ENCODE data around the gene PDE8B. TPM values are rescaled to one million over a fixed set of nuclear protein-coding genes. Genes with fewer than 3 reads are reported as not detected.

The PDE8B gene
- total RNA-seq, 6 donors from 2014 or later: 5.8 to 21.9 (median 9.7) TPM

DNA sequence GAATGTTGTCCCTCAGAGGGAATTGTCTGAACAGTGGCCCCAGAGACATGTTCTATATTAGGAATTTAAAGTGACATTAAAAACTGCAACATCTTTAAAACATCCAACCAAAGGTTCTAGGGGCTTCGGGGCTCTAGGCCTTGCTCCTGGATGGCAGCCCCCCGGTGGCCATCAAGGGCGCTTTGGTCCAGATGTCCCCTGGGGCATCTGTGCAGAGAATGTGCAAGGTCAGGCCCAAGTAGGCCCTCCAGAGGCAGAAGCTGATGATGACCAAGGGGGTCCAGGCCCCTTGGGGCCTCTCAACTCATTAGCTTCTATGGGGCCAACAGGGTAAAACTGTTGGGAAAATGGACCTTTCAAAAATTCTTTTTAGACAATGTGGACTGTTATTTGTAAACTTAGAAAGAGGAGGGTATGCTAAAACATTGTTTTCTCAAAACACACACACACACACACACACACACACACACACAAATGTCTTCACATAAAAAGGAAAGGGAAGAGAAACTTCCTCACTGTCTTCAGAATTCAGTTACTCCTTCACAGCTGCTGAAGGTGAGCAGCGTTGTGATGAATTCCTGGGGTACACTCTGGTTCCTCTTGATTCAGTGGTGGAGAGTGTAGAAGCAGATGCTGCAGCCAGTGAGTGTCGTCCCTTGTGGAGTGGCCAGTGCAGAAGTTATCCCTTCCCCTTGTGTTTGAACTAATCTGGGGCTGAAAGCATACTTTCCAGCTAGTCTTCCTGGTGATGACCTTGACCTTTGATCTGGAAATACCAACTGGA is 156.4 kb downstream of the PDE8B start:
- DNase-seq: no peak

DNA sequence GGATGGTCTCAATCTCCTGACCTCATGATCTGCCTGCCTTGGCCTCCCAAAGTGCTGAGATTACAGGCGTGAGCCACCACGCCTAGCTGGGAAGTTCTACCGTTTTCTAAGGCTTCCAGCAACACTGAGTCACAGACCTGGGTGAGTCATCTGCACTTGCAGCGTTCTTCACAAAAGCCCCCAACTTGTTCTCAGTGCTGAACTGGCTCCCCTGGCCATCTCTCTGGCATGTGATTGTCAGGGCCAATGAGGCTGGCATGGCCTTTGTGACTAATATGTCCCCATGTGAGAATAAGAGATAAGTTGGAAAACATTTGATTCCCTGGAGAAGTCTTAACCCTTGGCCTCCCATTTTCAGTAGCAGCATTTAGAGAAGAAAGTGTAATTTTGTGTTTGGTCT is 157.3 kb downstream of the PDE8B start:
- Histone ChIP-seq H3K9me3 (no peaks in the 10 kb centered on the region), H3K27me3 (no peaks in the 10 kb centered on the region), H3K4me1 (no peaks in the 10 kb centered on the region), H3K4me3 (no peak overlapping the region), H3K27ac (no peak overlapping the region), H3K36me3 (no peaks in the 10 kb centered on the region)
- ATAC-seq (ENCODE audit: low FRiP score in 2 of 2) (no peak), DNase-seq (no peak)
- TF ChIP-seq, protein P1, sequence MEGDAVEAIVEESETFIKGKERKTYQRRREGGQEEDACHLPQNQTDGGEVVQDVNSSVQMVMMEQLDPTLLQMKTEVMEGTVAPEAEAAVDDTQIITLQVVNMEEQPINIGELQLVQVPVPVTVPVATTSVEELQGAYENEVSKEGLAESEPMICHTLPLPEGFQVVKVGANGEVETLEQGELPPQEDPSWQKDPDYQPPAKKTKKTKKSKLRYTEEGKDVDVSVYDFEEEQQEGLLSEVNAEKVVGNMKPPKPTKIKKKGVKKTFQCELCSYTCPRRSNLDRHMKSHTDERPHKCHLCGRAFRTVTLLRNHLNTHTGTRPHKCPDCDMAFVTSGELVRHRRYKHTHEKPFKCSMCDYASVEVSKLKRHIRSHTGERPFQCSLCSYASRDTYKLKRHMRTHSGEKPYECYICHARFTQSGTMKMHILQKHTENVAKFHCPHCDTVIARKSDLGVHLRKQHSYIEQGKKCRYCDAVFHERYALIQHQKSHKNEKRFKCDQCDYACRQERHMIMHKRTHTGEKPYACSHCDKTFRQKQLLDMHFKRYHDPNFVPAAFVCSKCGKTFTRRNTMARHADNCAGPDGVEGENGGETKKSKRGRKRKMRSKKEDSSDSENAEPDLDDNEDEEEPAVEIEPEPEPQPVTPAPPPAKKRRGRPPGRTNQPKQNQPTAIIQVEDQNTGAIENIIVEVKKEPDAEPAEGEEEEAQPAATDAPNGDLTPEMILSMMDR (IDR thresholded peaks at IDR 0.05): no peak
- TF ChIP-seq EP300 (IDR thresholded peaks at IDR 0.05) (no peak), POLR2AphosphoS5 (IDR thresholded peaks at IDR 0.05) (no peak), POLR2A (IDR thresholded peaks at IDR 0.05) (no peak)
- WGBS, 2 donors: 93 to 100% methylated on average over 4 of the region's 4 CpGs

More for the DNA sequence above, 156.4 kb downstream of the PDE8B start:
- H3K27me3 ChIP-seq: no peaks in the 10 kb centered on the region
- no peak for ATAC-seq (ENCODE audit: low FRiP score in 2 of 2)
- H3K27ac ChIP-seq: no peak overlapping the region
- 88 to 92% methylated on average over 5 of the region's 5 CpGs for WGBS, 2 donors
- no peaks in the 10 kb centered on the region for H3K36me3 ChIP-seq
- H3K9me3 ChIP-seq: no peaks in the 10 kb centered on the region
- H3K4me3 ChIP-seq: no peak overlapping the region
- no peaks in the 10 kb centered on the region for H3K4me1 ChIP-seq
- no peak for TF ChIP-seq EP300 (IDR thresholded peaks at IDR 0.05)
- TF ChIP-seq POLR2AphosphoS5 (IDR thresholded peaks at IDR 0.05): no peak
- TF ChIP-seq POLR2A (IDR thresholded peaks at IDR 0.05): no peak
- TF ChIP-seq, protein P1 (IDR thresholded peaks at IDR 0.05): no peak

DNA sequence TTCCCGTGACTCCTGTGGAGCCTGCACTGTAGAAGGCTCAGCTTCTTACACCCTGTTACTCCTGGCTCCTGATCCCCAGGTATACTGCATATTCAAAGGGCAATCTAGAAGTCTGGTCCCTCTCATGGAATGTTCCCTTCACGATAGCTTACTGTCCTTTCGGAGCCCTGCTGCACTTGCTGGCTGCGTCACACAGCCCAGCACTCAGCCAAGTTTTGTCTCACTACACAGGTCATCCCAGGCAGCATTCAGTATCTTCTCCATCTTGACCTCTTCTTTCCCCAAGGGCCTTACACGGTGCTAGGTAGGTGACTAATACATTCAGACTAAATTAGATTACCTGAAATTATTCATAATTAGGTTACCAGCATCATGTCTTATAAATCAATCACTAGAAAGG is 157.9 kb downstream of the PDE8B start:
- Histone ChIP-seq H3K9me3 (no peaks in the 10 kb centered on the region), H3K27me3 (no peaks in the 10 kb centered on the region), H3K4me3 (no peak overlapping the region), H3K27ac (no peak overlapping the region), H3K36me3 (no peaks in the 10 kb centered on the region), H3K4me1 (no peaks in the 10 kb centered on the region)
- TF ChIP-seq, protein P1 (IDR thresholded peaks at IDR 0.05): no peak
- TF ChIP-seq EP300 (IDR thresholded peaks at IDR 0.05) (no peak), POLR2AphosphoS5 (IDR thresholded peaks at IDR 0.05) (no peak), POLR2A (IDR thresholded peaks at IDR 0.05) (no peak)
- 76 to 93% methylated on average over 5 of the region's 5 CpGs for WGBS, 2 donors
- DNase-seq: no peak
- no peak for ATAC-seq (ENCODE audit: low FRiP score in 2 of 2)

DNA sequence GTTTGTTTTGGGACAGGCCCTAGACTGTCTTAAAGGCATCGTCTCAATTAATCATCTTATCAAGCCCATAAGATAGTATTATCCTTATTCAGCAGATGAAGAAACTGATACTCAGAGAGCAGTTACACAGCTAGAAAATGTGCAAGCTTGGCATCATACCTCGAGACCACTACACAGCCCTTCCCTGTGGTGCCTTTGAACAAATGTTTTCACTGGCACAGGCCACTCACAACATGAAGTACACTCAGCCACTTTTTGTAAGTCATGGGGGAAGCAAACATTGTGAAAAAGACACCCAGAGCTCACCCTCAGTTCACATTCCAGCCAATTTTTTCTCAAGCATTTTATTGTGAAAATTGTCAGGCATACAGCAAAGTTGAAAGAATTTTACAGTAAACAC is 159.1 kb downstream of the PDE8B start:
- WGBS, 2 donors: 43 to 67% methylated on average over 2 of the region's 2 CpGs

More for the DNA sequence above, 159.1 kb downstream of the PDE8B start:
- TF ChIP-seq POLR2AphosphoS5 (IDR thresholded peaks at IDR 0.05): no peak
- TF ChIP-seq POLR2A (IDR thresholded peaks at IDR 0.05): no peak
- TF ChIP-seq EP300 (IDR thresholded peaks at IDR 0.05): no peak
- TF ChIP-seq, protein P1 (IDR thresholded peaks at IDR 0.05): no peak
- no peaks in the 10 kb centered on the region for H3K9me3 ChIP-seq
- no peak overlapping the region for H3K27ac ChIP-seq
- H3K4me3 ChIP-seq: no peak overlapping the region
- H3K27me3 ChIP-seq: no peaks in the 10 kb centered on the region
- H3K36me3 ChIP-seq: no peaks in the 10 kb centered on the region
- H3K4me1 ChIP-seq: no peaks in the 10 kb centered on the region
- no peak for DNase-seq
- no peak for ATAC-seq (ENCODE audit: low FRiP score in 2 of 2)
